ENCODE results near the gene FHIT. TPM values are rescaled to one million over a fixed set of nuclear protein-coding genes. Genes with fewer than 3 reads are reported as not detected.

FHIT gene
- total RNA-seq, 1 experiment from 2014 or later: 0.34 TPM

DNA sequence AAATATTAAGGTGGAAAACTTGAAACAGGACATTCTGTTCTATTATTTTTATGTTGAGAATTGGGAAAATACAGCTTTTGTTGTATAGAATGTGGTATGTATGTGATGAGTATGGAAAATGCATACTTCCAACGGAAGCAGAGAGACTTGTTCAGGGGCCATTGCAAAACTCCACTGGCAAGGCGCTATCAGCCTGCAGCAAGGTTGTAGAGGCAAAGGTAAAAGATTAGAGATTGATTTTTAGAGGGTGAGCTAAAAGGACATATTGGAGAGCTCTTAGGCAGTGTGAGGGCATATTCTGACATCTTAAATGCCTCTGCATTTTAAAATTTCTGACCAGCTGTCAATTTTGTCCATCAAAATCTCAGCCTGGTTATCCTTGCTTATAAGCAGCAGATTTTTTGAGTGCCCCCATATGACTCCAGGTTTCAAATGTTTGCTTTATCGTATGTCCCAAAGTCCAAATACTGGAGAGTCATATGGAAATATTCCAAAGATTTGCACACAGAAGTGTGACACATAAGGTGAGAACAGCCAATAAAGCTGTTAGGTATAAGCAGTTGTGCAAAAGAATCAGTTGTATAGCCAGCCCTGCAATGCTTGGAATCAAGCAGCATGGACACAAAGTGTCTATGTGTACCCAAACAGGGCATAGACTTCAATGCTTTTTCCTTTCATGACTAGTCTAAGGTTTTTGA is 829.4 kb downstream of the FHIT start:
- DNase-seq (ENCODE audit: low read depth): no peak

DNA sequence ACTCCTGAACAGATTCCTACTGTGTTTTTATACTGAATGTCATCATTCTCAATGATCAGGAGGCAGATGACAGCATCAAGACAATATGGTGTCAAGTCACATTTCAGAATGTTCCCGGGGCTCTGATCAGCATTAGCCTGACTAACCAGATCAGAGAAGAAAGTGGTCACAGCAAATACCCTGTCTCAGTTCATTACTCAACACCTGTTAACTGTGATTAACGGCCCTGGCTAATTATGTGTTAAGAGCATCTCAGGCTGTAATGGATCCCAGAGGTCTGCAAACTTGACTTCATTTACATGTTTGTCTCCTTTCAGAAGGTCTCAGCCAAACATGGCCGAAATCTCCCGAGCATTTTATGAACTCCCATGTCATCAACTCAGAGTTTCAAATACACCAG is 833.7 kb downstream of the FHIT start:
- DNase-seq (ENCODE audit: low read depth): no peak

DNA sequence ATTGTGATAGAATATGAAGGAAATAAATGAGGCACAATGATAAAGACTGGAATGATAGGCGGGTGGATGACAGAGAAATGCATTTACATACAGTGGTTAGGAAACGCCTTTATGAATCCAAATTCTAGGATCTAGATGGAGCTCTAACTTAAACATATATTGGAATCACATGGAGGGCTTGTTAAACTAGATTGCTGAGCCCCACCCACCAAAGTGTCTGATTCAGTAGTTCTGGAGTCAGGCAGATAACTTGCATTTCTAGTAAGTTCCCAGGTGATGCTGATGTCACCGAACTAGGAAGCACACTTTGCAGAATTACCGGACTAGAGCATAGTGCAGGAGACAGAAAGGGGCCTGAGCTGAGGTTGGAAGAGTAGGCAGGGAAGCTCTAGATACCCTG is 837.2 kb downstream of the FHIT start:
- no peak for DNase-seq (ENCODE audit: low read depth)

DNA sequence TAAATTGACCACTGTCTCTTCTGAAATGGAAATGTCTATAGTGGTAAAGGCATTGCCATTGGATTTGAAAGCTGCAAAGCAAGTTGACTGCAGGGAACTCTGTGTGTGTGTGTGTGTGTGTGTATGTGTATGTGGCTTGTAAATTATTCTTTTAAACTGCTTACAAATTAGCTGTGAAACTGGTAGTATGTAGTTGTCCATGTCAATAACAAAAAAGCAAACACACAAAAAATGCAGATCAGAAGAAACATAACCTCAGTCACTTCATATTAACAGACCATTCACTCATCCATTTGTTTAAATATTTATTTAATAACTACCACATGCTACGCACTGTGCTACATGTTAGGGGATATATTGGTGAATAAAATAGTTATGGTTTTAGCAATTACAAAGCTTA is 837.7 kb downstream of the FHIT start:
- no peak for DNase-seq (ENCODE audit: low read depth)

DNA sequence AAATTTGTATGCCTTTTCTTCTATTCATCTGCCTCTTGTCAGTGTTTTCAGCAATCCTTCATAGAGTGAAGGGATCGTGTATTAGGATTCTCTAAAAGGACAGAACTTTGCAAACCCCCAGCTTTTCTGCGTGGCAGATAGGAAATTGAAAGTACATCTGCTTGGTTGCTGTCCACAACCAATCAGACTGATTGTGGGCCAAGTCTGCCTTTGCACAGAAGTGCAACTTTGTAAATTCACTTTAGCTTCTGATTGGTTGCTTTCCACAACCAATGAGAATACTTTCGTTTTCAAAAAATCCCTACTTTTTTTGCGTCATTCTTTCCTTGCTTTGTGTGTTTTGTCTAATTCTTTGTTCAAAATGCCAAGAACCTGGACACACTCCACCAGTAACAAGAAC is 847.4 kb downstream of the FHIT start:
- no peak for DNase-seq (ENCODE audit: low read depth)

DNA sequence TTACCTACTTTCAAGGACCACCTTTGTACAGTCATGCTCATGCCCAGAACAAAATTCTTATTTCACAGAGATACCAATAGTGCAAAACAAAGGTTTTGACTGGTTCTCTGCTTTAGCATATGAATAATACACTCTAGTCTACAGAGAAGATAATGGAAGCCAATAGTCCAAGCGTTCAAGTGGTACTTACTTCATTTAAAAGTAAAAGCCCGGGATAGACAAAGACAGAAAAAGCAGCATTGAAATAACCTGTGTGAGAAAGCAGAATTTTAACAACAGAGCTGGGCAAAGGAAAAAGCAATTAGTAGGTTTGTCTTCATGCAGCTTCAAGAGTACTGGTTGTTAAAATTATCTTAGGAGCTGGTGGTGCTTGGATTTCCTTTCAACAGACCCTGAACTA is 848.3 kb downstream of the FHIT start:
- DNase-seq (ENCODE audit: low read depth): no peak

DNA sequence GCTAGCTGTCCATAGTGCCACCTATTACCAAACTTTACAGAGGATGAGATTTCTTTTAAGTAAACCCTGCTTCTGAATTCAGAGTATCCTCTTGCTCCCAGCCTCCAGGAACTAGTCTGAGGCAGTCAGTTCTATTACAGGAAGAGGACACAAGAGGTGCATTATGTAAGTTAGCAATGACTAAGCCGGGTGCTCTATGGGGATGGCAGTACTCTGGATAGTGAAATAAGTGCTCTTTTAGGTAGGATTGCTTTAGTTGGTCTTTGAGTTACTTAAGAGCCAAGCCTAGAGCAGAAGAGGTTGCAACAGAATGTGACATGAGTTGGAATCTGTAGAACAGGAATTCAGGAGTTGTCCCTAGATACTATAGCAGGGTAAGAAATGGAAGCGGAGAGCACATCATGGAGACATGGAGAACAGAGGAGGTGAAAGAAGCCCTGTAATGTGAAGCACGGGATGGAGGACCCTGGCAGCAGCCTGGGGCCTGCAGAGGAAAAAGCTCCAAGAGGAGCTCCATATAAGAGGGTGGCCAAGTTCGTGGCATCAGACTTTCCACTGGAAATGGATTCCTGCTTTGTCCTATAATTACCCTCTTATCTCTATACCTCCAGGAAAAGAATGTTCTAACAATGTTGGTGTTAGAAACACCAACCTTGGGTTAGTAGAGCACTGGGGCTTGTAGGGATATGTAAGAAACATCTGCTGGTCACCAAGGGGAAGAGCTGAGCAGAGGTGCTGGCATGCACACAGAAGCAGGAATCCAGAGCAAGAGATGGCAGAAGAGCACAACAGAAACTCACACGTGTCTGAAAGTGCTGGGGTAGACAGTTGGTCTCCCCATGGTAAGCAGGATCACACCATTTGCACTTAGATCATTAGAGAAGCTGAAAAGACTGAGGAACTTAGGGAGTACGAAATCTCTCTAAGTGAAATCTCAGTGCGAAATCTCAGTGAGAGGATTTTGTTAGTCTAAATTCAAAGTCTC is 851.1 kb downstream of the FHIT start:
- no peak for DNase-seq (ENCODE audit: low read depth)

DNA sequence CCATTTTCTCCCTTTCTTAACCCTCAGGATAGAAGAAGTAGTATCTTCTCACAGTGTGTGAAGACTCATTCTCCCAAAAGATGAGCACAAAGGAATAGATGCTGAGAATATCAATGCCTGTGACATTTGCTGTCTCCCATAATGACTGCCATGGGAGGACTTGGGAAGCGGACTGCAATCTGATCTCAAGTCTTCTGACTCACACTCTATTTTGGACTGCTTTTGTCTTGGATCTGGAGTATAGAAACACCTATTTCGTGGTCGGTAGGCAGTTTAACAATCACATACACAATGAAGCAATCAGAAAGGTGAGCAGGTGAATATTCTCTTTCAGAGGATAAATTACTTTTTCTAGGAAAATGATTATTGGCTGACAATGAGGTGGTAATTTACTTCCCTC is 852.0 kb downstream of the FHIT start:
- DNase-seq (ENCODE audit: low read depth): no peak

DNA sequence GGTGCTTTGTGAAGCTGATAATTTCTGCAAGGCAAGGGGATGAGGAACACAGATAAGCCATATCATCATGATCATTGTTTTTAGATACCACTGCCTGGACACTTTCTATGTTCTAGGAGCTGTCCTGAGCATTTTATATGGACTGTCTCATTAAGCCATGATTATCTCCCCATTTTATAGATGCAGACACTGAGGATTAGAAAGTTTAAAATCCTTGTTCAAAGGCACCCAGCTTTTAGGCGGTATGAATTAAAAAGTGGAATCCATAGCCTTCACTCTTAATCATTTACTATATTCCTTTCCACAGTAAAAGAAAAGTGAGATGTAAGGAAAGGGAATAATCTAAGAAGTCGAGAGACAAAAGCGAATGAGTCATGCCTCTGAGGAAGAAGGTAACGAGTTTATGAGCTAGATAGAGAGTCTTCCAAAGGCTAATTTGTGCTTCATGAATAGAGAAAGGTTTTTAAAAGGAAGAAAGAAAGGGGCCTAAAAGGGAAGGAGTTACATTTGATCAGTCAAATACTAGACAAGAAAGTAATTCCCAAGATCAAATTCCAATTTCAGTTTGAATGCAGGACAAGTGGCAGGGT is 856.0 kb downstream of the FHIT start:
- DNase-seq (ENCODE audit: low read depth): no peak

DNA sequence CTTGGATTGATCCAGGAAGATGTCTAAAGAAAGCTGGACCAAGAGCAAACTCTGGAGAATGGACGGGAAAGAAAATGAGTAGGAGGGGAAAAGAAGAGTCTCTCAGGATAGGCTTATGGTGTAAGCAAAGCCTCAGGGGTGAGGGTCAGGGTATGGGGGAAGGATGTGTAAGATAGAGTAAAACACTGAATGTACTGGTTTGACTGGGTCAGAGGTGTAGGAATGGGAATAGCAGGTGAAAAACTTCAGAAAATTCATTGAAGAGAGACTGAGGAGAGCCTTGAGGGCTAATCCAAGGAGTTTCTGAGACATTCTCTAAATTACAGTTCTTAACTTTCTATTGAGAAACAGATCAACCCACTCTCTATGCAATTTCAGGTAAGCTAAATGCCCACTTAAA is 857.3 kb downstream of the FHIT start:
- DNase-seq (ENCODE audit: low read depth): no peak

DNA sequence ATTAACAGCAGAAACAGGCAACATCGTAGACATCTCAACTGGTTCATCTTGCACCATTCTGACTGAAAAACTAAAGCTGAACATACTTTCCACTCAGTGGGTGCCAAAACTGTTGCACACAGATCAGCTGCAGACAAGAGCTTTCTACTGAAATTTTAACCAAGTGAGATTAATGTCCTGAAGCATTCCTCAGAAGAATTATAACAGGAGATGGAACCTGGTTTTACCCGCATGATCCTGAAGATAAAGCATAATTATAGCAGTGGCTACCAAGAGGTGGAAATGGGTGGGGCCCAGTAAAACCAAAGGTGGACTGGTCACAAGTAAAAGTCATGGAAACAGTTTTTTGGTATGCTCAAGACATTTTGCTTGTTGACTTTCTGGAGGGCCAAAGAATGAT is 858.8 kb downstream of the FHIT start:
- DNase-seq (ENCODE audit: low read depth): no peak

DNA sequence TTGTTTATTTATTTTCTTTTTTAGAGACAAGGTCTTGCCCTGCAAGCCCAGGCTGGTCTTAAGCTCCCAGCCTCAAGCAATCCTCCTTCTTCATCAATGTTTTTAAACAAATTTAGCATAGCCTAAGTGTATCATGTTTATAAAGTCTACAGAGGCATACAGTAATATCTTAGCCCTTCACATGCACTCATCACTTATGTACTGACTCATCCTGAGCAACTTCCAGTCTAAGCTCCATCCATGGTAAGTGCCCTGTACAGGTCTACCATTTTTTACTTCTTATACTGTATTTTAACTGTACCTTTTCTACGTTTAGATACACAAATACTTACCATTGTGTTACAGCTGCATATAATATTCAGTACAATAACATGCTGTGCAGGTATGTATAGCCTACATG is 860.0 kb downstream of the FHIT start:
- no peak for DNase-seq (ENCODE audit: low read depth)

DNA sequence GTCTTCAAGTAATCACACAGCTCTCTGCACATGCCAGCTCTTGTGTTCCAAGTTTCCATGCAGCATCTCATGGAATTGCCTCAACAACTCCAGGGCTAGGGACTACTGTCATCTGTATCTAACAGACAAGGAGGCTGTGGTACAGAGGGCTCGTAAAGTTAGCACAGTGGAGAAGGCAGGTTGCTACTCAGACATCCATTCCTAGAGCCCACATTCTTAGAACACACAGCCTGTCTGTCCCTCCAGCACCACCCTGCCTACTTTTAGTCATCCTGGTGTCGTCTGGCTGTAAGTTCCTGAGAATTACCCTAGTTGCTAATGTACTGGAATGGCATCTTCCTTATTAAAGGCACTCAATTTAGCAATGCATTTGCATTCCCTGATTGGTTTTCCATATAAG is 862.5 kb downstream of the FHIT start:
- no peak for DNase-seq (ENCODE audit: low read depth)

DNA sequence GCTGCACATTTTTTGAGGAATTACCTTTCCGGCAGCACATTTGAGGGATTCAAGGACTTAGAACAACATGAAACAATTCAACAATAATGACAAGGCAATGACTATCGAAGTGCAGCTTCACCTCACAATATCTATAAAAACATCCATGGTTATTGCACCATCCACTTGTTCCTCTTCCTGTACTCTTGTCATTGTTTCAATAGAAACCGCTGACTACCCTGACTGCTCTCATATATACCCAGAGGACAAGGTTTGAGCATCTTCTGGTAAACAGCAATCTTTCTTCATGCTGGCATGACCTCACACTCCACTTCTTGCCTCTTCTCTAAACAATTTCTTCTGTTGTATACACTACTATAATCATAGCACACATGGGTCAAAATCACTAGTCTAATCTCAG is 864.9 kb downstream of the FHIT start:
- DNase-seq (ENCODE audit: low read depth): no peak

DNA sequence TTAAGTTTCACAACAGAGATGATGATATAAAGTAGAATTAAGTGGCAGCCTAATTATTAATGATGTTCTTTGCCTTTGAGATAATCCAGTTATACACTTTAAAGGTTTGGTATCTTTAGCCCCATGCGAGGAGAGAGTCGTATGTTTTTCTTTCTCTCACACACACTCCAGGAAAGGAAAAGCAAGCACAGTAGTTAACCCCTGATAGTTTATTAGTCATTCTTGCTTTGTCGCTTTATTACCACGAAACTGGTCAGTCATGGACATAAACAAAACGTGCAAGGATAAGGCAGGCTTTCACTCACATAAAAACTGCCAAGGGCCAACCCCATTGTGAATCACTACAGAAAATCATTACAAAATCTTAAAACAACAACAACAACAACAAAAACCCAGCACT is 866.9 kb downstream of the FHIT start:
- no peak for DNase-seq (ENCODE audit: low read depth)

DNA sequence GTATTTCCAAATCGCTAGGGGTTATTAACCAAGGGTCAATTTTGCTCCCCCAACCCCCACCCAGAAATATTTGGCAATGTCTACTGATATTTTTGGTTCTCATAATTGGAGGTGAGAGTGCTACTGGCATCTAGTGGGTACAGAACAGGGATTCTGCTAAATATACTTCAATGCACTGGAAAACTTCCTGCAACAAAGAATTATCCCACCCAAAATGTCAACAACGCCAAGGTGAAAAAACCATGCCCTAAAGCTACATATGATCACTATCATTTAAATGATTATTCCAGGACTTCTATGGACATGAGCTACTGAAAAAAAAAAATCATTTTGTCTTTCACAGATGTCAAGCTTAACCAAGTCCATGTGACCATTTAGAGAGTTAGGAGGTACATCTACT is 867.9 kb downstream of the FHIT start:
- no peak for DNase-seq (ENCODE audit: low read depth)

DNA sequence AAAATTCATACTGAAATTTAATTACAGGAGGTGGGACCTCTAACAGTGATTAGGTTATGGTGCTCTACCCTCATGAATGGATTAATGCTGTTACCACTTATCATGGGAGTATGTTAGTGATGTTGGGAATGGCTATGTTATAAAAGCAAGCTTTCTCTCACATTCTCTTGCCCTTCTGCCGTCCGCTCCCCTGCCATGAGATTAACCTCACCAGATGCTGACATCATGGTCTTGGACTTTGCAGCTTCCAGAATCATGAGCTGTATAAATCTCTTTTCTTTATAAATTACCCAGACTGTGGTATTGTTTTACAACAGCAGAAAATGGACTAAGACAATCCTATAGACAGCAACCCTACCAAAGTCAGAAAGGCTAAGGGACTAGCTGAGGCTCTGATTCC is 884.8 kb downstream of the FHIT start:
- no peak for DNase-seq (ENCODE audit: low read depth)

DNA sequence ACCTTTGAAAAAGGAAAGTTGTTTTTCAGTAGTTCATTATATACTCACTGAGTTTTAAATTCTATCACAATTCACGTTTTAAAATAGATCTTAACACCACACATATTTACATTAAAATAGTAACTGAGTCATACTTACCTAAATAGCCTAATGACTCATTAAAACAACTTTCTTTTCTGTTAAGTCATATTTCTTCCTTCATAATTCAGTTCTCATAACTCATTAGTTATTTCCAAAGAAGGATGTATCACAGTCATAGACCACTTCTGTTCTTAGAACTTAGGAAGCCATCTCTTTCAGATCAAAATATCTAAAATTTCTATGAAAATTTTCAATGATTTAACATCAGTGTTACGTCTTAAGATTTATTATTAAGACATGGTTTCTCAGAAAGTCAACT is 885.9 kb downstream of the FHIT start:
- no peak for DNase-seq (ENCODE audit: low read depth)

DNA sequence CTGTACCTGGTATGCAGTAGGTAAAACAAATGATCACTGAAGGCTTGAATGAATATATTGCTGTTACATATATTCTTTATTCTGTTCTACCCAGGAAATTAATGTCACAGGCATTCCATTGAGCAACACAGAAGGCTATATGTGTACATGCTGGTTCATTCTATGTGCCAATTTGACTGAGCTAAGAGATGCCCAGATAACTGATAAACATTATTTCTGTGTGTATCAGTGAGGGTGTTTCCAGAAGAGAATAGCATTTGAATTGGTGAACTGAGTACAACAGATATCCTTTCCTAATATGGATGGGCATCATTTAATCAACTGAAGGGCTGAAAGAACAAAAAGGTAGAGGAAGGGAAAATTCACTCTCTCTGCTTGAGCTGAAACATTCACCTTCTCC is 886.8 kb downstream of the FHIT start:
- no peak for DNase-seq (ENCODE audit: low read depth)

DNA sequence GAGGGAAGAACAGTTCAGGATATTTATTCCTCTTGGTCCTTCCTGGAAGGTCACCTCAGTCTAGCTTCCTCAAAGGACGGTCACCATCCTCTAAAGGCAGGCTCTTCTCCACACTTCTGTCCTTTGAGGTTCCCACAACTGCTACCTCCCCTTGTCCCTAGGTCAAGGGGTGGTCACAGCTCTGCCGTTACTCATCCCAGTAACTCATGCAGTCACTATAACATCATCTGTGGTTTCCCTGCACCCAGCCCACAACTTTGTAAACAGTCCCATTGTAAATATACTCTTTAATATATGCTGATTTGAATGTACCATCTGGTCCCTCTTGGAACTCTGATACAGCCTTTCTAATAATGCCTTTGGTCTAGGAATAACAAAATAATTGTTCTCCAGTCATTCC is 887.4 kb downstream of the FHIT start:
- no peak for DNase-seq (ENCODE audit: low read depth)

DNA sequence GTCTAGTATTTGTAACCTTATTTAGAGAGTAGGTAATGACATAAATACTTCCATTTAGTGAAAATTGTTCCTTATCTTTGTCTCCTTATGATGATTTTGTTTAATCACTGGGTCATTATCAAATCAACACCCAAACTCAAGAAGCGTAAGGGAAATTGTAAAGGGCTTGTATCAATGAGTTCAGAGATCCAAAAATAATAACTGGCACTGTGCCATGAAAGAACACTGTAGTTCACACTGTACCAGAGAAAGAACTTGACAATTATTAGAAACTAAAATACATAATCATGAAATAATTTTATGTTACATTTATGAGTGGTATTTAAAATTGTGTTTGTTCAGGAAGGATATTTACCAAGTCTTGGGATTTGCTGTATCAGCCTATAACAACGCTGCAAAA is 895.4 kb downstream of the FHIT start:
- DNase-seq (ENCODE audit: low read depth): no peak

DNA sequence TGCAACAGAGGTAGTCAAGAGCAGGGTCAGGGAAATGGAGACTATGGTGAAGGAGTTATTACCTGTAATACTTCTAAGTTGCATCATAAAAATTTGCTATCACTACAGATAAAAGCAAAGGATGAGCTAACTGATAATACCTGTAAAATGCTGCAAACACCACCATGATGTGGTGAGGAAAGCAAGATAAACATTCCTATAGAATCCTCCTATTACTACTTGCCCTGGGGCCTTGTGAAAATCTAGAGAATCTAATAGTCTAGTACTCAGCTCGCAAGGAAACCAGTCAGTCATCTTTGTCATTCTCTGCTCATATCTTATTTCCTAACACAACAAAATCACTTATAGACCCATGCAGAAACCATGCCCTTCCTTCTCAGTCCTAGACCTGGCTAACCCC is 899.8 kb downstream of the FHIT start:
- DNase-seq (ENCODE audit: low read depth): no peak

DNA sequence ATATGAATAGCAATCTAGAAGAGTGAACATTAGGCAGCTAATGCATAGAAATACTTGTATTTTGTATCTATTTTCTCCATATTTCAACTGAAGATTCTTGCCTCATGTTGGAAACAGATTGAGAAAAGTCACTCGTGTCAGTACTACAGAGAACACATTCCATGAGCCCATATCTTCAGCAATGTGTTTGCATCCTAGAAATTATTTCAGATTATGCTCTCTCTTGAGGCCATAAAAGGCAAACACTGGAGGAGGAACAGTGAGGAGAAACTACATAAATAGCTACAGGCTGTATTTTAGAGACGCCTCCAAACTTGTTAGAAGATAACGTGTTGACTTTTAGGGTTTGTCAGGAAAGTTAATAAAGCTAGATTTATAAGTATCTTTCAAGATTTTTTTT is 906.9 kb downstream of the FHIT start:
- DNase-seq (ENCODE audit: low read depth): no peak

Data from LHCN-M2 (cell line).